Measurements from ENCODE around the gene ABCA13.

- TF ChIP-seq CHD1 (IDR thresholded peaks at IDR 0.05; ENCODE audit: low read depth, low read length) (no peak), POLR2A (IDR thresholded peaks at IDR 0.05; ENCODE audit: low read depth, low read length) (no peak), MXI1 (IDR thresholded peaks at IDR 0.05; ENCODE audit: borderline replicate concordance, low read depth, low read length) (no peak), BHLHE40 (IDR thresholded peaks at IDR 0.05; ENCODE audit: low read depth, low read length) (no peak), FOS (IDR thresholded peaks at IDR 0.05; ENCODE audit: low read depth, low read length) (no peak)
- TF ChIP-seq, protein P1, sequence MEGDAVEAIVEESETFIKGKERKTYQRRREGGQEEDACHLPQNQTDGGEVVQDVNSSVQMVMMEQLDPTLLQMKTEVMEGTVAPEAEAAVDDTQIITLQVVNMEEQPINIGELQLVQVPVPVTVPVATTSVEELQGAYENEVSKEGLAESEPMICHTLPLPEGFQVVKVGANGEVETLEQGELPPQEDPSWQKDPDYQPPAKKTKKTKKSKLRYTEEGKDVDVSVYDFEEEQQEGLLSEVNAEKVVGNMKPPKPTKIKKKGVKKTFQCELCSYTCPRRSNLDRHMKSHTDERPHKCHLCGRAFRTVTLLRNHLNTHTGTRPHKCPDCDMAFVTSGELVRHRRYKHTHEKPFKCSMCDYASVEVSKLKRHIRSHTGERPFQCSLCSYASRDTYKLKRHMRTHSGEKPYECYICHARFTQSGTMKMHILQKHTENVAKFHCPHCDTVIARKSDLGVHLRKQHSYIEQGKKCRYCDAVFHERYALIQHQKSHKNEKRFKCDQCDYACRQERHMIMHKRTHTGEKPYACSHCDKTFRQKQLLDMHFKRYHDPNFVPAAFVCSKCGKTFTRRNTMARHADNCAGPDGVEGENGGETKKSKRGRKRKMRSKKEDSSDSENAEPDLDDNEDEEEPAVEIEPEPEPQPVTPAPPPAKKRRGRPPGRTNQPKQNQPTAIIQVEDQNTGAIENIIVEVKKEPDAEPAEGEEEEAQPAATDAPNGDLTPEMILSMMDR (conservative IDR thresholded peaks at IDR 0.05; ENCODE audit: low read depth, low read length) = no peak
Observed at GRCh38 chr7:48263311-48263650, 92.0 kb downstream of the ABCA13 start.
